Loucy (cell line): ENCODE results near the gene FAM124A.

Source experiments
- H2AFZ ChIP-seq: fragments of 200-600 bp; sonication (generic); 2 replicates; pipeline ENCODE4 v1.6.0; 2016; ENCODE audit warnings: antibody characterized with exemption, mild to moderate bottlenecking, low read length, moderate library complexity
- H3F3A ChIP-seq: fragments of 200-600 bp; 2 replicates; pipeline ENCODE4 v1.6.0; 2016; ENCODE audit warnings: antibody characterized with exemption, low read depth, mild to moderate bottlenecking
- H3K27me3 ChIP-seq: fragments of 200-600 bp; sonication (generic); 2 replicates; pipeline ENCODE4 v1.6.1; 2014; ENCODE audit warnings: low read length, mild to moderate bottlenecking; ENCODE audit not compliant: insufficient read depth, poor library complexity, severe bottlenecking
- H3K36me3 ChIP-seq: fragments of 200-600 bp; sonication (generic); 2 replicates; pipeline ENCODE4 v1.6.1; 2016; ENCODE audit warnings: low read length; ENCODE audit not compliant: insufficient read depth
- H3K4me1 ChIP-seq: fragments of 200-600 bp; sonication (generic); 2 replicates; pipeline ENCODE4 v1.5.1; 2014; ENCODE audit warnings: low read length, mild to moderate bottlenecking; ENCODE audit not compliant: insufficient read depth, poor library complexity, severe bottlenecking
- H3K4me2 ChIP-seq: fragments of 200-600 bp; sonication (generic); 2 replicates; pipeline ENCODE4 v1.6.0; 2014; ENCODE audit warnings: antibody characterized with exemption, low read length, low read depth, mild to moderate bottlenecking; ENCODE audit not compliant: poor library complexity, severe bottlenecking
- H3K4me3 ChIP-seq: fragments of 200-600 bp; sonication (generic); 2 replicates; pipeline ENCODE4 v1.5.1; 2014; ENCODE audit warnings: low read length, mild to moderate bottlenecking, mixed read lengths; ENCODE audit not compliant: poor library complexity, severe bottlenecking
- H3K79me2 ChIP-seq: fragments of 200-600 bp; sonication (generic); 2 replicates; pipeline ENCODE4 v1.6.1; 2014; ENCODE audit warnings: low read length; ENCODE audit not compliant: insufficient read depth
- H3K9ac ChIP-seq: fragments of 200-600 bp; sonication (generic); 2 replicates; pipeline ENCODE4 v1.6.0; 2014; ENCODE audit warnings: mild to moderate bottlenecking, low read depth, low read length, moderate library complexity; ENCODE audit not compliant: poor library complexity, severe bottlenecking
- H3K9me2 ChIP-seq: fragments of 200-600 bp; sonication (generic); replicated peaks from 2 replicates; pipeline ENCODE4 v1.6.1; 2016; ENCODE audit warnings: low read depth, low read length, mixed read lengths
- H3K9me3 ChIP-seq: fragments of 200-600 bp; sonication (generic); 2 replicates; pipeline ENCODE4 v1.6.1; 2014; ENCODE audit warnings: mild to moderate bottlenecking, antibody characterized with exemption, low read length, low read depth; ENCODE audit not compliant: insufficient read depth
- H4K20me1 ChIP-seq: fragments of 200-600 bp; sonication (generic); 2 replicates; pipeline ENCODE4 v1.6.0; 2014; ENCODE audit warnings: antibody characterized with exemption, low read length, mild to moderate bottlenecking; ENCODE audit not compliant: insufficient read depth, poor library complexity, severe bottlenecking
- EZH2phosphoT487 ChIP-seq: fragments of 200-600 bp; IDR thresholded peaks from 2 replicates; pipeline ENCODE4 v1.6.1; 2018; ENCODE audit warnings: antibody characterized with exemption, mild to moderate bottlenecking, moderate library complexity, borderline replicate concordance
- TF ChIP-seq, protein P1 (sequence below): fragments of 200-600 bp; sonication (generic); conservative IDR thresholded peaks from 2 replicates; pipeline ENCODE4 v1.5.1; 2014; ENCODE audit warnings: mild to moderate bottlenecking, antibody characterized with exemption, low read length

The FAM124A gene

DNA sequence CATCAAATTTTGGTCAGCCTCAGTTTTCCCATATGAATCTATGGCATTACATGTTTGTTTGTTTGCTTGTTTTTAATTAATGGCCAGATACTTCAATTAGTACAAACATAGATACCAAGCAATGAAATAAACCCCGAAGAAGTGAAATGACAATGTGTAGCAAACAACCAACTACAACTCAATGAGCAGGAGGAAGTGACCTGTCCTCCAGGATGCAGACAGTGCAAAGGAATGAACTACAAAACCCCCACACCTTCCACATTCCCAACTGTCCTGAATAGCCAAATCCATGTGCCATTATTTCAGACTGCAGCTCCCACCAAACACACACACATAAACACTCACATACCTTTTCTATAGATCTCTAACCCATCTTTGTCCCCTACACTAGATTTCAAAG is 45.0 kb upstream of the FAM124A start:
- Histone ChIP-seq H4K20me1 (no peaks in the 10 kb centered on the region), H3K9me2 (no peaks in the 10 kb centered on the region), H3K4me1 (no peaks in the 10 kb centered on the region), H3F3A (no peaks in the 10 kb centered on the region), H2AFZ (no peak overlapping the region), H3K9ac (no peak overlapping the region), H3K9me3 (0 out of 2 replicates have a peak, but pooled peaks cover 3% of the 10 kb centered on the region), H3K79me2 (no peaks in the 10 kb centered on the region), H3K4me2 (no peak overlapping the region), H3K4me3 (no peak overlapping the region), H3K27me3 (peaks cover 26% of the 10 kb centered on the region), H3K36me3 (no peaks in the 10 kb centered on the region)
- TF ChIP-seq, protein P1, sequence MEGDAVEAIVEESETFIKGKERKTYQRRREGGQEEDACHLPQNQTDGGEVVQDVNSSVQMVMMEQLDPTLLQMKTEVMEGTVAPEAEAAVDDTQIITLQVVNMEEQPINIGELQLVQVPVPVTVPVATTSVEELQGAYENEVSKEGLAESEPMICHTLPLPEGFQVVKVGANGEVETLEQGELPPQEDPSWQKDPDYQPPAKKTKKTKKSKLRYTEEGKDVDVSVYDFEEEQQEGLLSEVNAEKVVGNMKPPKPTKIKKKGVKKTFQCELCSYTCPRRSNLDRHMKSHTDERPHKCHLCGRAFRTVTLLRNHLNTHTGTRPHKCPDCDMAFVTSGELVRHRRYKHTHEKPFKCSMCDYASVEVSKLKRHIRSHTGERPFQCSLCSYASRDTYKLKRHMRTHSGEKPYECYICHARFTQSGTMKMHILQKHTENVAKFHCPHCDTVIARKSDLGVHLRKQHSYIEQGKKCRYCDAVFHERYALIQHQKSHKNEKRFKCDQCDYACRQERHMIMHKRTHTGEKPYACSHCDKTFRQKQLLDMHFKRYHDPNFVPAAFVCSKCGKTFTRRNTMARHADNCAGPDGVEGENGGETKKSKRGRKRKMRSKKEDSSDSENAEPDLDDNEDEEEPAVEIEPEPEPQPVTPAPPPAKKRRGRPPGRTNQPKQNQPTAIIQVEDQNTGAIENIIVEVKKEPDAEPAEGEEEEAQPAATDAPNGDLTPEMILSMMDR = no peak
- no peak for TF ChIP-seq EZH2phosphoT487

DNA sequence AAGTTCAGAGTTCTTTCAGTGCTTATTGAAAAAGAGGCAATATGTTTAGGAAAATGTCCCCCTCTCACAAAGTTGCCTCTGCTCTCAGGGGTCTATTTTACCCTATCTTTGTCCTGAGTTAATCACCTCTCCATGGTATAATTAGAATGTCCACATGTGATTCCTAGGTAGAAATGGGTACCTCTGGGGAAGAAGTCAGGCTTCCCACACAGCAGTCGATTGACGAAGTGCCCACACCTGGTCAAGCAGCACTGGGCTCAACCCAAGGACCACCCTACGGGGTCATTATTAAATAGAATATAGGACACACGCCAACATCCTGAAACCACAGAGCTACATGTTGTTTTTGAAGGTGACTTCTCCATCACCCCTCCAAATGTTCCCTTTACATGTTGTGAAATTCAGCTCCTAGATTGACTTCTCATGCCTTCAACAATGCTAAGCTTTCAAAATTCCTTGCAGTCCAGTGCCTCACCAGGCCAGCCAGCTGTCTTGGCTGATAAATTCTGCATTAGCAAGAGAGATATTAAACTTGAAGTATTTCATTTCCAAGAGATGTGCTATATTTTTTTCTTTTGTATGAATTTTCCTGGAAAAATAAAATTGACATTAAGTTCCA is 43.6 kb upstream of the FAM124A start:
- H3K36me3 ChIP-seq = no peaks in the 10 kb centered on the region
- 0 out of 2 replicates have a peak, but pooled peaks cover 3% of the 10 kb centered on the region for H3K9me3 ChIP-seq
- no peak overlapping the region for H3K4me2 ChIP-seq
- no peaks in the 10 kb centered on the region for H3K4me1 ChIP-seq
- H4K20me1 ChIP-seq = no peaks in the 10 kb centered on the region
- H3K9me2 ChIP-seq = no peaks in the 10 kb centered on the region
- H3K9ac ChIP-seq = no peak overlapping the region
- no peak for TF ChIP-seq EZH2phosphoT487
- TF ChIP-seq, protein P1 = no peak
- H3K27me3 ChIP-seq = peaks cover 37% of the 10 kb centered on the region
- no peak overlapping the region for H3K4me3 ChIP-seq
- H3K79me2 ChIP-seq = no peaks in the 10 kb centered on the region
- no peaks in the 10 kb centered on the region for H3F3A ChIP-seq
- no peak overlapping the region for H2AFZ ChIP-seq

DNA sequence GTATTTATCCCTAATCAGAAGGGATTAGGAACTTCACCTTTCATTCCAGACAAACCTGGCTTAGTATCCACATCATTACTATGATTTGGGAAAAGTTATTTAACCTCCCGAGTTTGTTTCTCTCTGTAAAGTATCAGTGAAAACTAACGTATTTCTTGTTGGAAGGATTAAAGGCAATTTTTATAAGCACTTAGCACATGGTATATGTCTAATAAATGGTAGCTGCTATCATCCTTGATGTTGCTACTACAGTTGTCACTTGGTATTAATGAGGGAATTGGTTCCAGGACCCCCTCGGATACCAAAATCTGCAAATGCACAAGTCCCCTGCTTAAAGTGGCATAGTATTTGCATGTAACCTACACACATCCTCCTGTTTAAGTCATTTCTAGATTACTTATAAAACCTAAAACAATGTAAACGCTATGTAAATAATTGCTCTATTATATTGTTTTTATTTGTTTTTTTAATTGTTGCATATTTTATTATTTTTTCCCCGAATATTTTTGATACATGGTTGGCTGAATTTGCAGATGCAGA is 42.7 kb upstream of the FAM124A start:
- H3K27me3 ChIP-seq = peaks cover 46% of the 10 kb centered on the region
- no peak overlapping the region for H3K4me3 ChIP-seq
- no peaks in the 10 kb centered on the region for H4K20me1 ChIP-seq
- H3K4me2 ChIP-seq = no peak overlapping the region
- H3K9ac ChIP-seq = no peak overlapping the region
- no peak for TF ChIP-seq EZH2phosphoT487
- TF ChIP-seq, protein P1 = no peak
- H3K9me2 ChIP-seq = no peaks in the 10 kb centered on the region
- no peaks in the 10 kb centered on the region for H3F3A ChIP-seq
- no peak overlapping the region for H2AFZ ChIP-seq
- H3K79me2 ChIP-seq = no peaks in the 10 kb centered on the region
- no peaks in the 10 kb centered on the region for H3K4me1 ChIP-seq
- 0 out of 2 replicates have a peak, but pooled peaks cover 3% of the 10 kb centered on the region for H3K9me3 ChIP-seq
- no peaks in the 10 kb centered on the region for H3K36me3 ChIP-seq
